HCT116 (cell line): ENCODE data around the gene MAP3K8. TPM values are rescaled to one million over a fixed set of nuclear protein-coding genes. Genes with fewer than 3 reads are reported as not detected.
A peak's percentile ranks its signal among the peaks of the same experiment; 100 is the strongest.

Experiments
- ATAC-seq: fragments of 200-7000 bp; cut with Tn5 transposase; 2 replicates; pipeline ENCODE4 v1.9.1; 2020; ENCODE audit warnings: mild to moderate bottlenecking, moderate library complexity
- BruUV-seq: library from RNA; stranded (reverse); fragments of 400-500 nt; replicated peaks from 2 replicates; lab custom pipeline; 2021; lab: Mats Ljungman, UMichigan
- CTCF ChIA-PET: fragments of 300-600 bp; sonication (Branson Sonifier 250); formaldehyde crosslinking; loops from one replicate; lab custom pipeline; 2021; ENCODE audit warnings: antibody characterized with exemption; lab: Charles Lee
- POLR2A ChIA-PET: fragments of 300-600, 350-600 bp; sonication (Branson Sonifier 250); formaldehyde crosslinking; loops from one replicate; lab custom pipeline; 2021; ENCODE audit warnings: antibody characterized with exemption; lab: Charles Lee
- RAD21 ChIA-PET, 2 experiments: fragments of 300-600 bp; sonication (Branson Sonifier 250); formaldehyde crosslinking; loops; one replicate each; lab custom pipeline; 2023; ENCODE audit warnings: low total read pairs in 2 of 2; ENCODE audit not compliant: uncharacterized antibody in 2 of 2, unreplicated experiment in 2 of 2, low non-redundant PET in 1 of 2; lab: Charles Lee
- DNase-seq: peaks from one replicate; pipeline ENCODE4 v3.0.0-alpha.2; 2010; ENCODE audit warnings: low read depth, low spot score
- H2AFZ ChIP-seq: fragments of 200-600 bp; shearing (Covaris generic), sonication (generic); 2 replicates; pipeline ENCODE4 v1.6.1; 2017; ENCODE audit warnings: low read depth, mixed run types, mixed read lengths, antibody characterized with exemption, low read length; ENCODE audit not compliant: poor library complexity, severe bottlenecking
- H3K27ac ChIP-seq: 2 replicates; pipeline ENCODE4 v1.5.1; 2012; ENCODE audit warnings: low read depth, low read length
- H3K27me3 ChIP-seq: fragments of 200-600 bp; sonication (generic); 2 replicates; pipeline ENCODE4 v1.6.1; 2016; ENCODE audit warnings: mixed run types, low read length, mixed read lengths; ENCODE audit not compliant: insufficient read depth
- H3K36me3 ChIP-seq, 2 experiments: fragments of 200-500 bp in 1 of 2; fragments of 200-600 bp in 1 of 2; sonication (Bioruptor generic) in 1 of 2; sonication (generic) in 1 of 2; 2 replicates each; pipeline versions ENCODE4 v1.5.1 to v1.6.1; 2014 to 2016; ENCODE audit warnings: low read length in 2 of 2, inconsistent platforms in 1 of 2, mixed read lengths in 1 of 2, mixed run types in 1 of 2; ENCODE audit not compliant: insufficient read depth in 2 of 2, control insufficient read depth in 1 of 2
- H3K4me1 ChIP-seq, 2 experiments: fragments of 200-600 bp in 1 of 2; sonication (generic) in 1 of 2; 2 replicates each; pipeline versions ENCODE4 v1.5.1 to v1.6.1; 2012 to 2017; ENCODE audit warnings: low read length in 2 of 2, inconsistent platforms in 1 of 2, mild to moderate bottlenecking in 1 of 2, mixed read lengths in 1 of 2, mixed run types in 1 of 2, moderate library complexity in 1 of 2; ENCODE audit not compliant: insufficient read depth in 2 of 2, control insufficient read depth in 1 of 2
- H3K4me2 ChIP-seq: fragments of 200-600 bp; sonication (generic); 2 replicates; pipeline ENCODE4 v1.6.1; 2017; ENCODE audit warnings: mixed run types, low read length, mixed read lengths
- H3K4me3 ChIP-seq, 2 experiments: fragments of 200-600 bp in 1 of 2; sonication (generic) in 1 of 2; replicated peaks in 1 of 2; 2 replicates each; pipeline ENCODE4 v1.5.1; 2011 to 2016; ENCODE audit warnings: low read length in 2 of 2, control low read depth in 1 of 2, low read depth in 1 of 2, mild to moderate bottlenecking in 1 of 2, mixed read lengths in 1 of 2, mixed run types in 1 of 2
- H3K79me2 ChIP-seq: fragments of 200-600 bp; sonication (generic); 2 replicates; pipeline ENCODE4 v1.6.1; 2017; ENCODE audit warnings: mild to moderate bottlenecking, mixed run types, low read length, moderate library complexity, mixed read lengths; ENCODE audit not compliant: insufficient read depth
- H3K9ac ChIP-seq: fragments of 200-600 bp; sonication (generic); 2 replicates; pipeline ENCODE4 v1.6.1; 2016; ENCODE audit warnings: low read length, mixed read lengths
- H3K9me2 ChIP-seq: fragments of 200-600 bp; sonication (generic), shearing (Covaris generic); 2 replicates; pipeline ENCODE4 v1.6.1; 2017; ENCODE audit warnings: mixed run types, mild to moderate bottlenecking, moderate library complexity; ENCODE audit not compliant: insufficient read depth
- H3K9me3 ChIP-seq, 2 experiments: fragments of 200-500 bp in 1 of 2; fragments of 200-600 bp in 1 of 2; sonication (Bioruptor generic) in 1 of 2; sonication (generic) in 1 of 2; 2 replicates each; pipeline ENCODE4 v1.6.1; 2014 to 2017; ENCODE audit warnings: low read length in 2 of 2, mixed read lengths in 2 of 2, inconsistent platforms in 1 of 2, low read depth in 1 of 2, mild to moderate bottlenecking in 1 of 2, mixed run types in 1 of 2, moderate library complexity in 1 of 2; ENCODE audit not compliant: control insufficient read depth in 1 of 2, insufficient read depth in 1 of 2
- H4K20me1 ChIP-seq: fragments of 200-600 bp; sonication (generic), shearing (Covaris generic); 2 replicates; pipeline ENCODE4 v1.6.1; 2017; ENCODE audit warnings: mixed run types, mild to moderate bottlenecking, moderate library complexity; ENCODE audit not compliant: insufficient read depth
- ATF3 ChIP-seq: IDR thresholded peaks from 2 replicates; pipeline ENCODE4 v1.6.1; 2012
- CBX3 ChIP-seq: IDR thresholded peaks from 2 replicates; pipeline ENCODE4 v1.6.1; 2012; ENCODE audit warnings: low read depth
- EGR1 ChIP-seq: IDR thresholded peaks from 2 replicates; pipeline ENCODE4 v1.6.1; 2012; ENCODE audit warnings: low read depth
- EZH2 ChIP-seq: fragments of 200-600 bp; sonication (generic); IDR thresholded peaks from 2 replicates; pipeline ENCODE4 v1.6.1; 2017; ENCODE audit warnings: antibody characterized with exemption, mixed run types
- JUND ChIP-seq: IDR thresholded peaks from 2 replicates; pipeline ENCODE4 v1.6.1; 2012
- POLR2A ChIP-seq: IDR thresholded peaks from 2 replicates; pipeline ENCODE4 v1.7.0; 2011; ENCODE audit warnings: borderline replicate concordance; ENCODE audit not compliant: insufficient read depth, insufficient read length; ENCODE audit errors: extremely low read depth
- POLR2AphosphoS5 ChIP-seq: IDR thresholded peaks from 2 replicates; pipeline ENCODE4 v1.6.1; 2011; ENCODE audit warnings: mild to moderate bottlenecking, low read depth, low read length, moderate library complexity
- REST ChIP-seq: IDR thresholded peaks from 2 replicates; pipeline ENCODE4 v1.6.1; 2012; ENCODE audit warnings: low read depth
- SIN3A ChIP-seq: IDR thresholded peaks from 2 replicates; pipeline ENCODE4 v1.6.1; 2012; ENCODE audit warnings: low read depth
- SRF ChIP-seq: IDR thresholded peaks from 2 replicates; pipeline ENCODE4 v1.6.1; 2012; ENCODE audit warnings: low read depth
- ZBTB33 ChIP-seq: IDR thresholded peaks from 2 replicates; pipeline ENCODE4 v1.6.1; 2011; ENCODE audit warnings: mild to moderate bottlenecking, low read length, moderate library complexity; ENCODE audit not compliant: insufficient replicate concordance; ENCODE audit errors: extremely low read depth
- ZFX ChIP-seq: fragments of 450-650 bp; IDR thresholded peaks from 2 replicates; pipeline ENCODE4 v1.6.1; 2017
- ZNF274 ChIP-seq: fragments of 200-500 bp; sonication (Bioruptor generic); IDR thresholded peaks from 2 replicates; pipeline ENCODE4 v1.6.1; 2014; ENCODE audit warnings: mild to moderate bottlenecking, low read depth, low read length, inconsistent platforms
- intact Hi-C: fragments of 100-400 bp; cut with micrococcal nuclease; formaldehyde crosslinking; loops from 2 replicates; pipeline ENCODE4 v1.10.0; 2022
- total RNA-seq: library from RNA; stranded (reverse); gene quantifications from one replicate; pipeline ENCODE4 v1.2.1, GENCODE V29; 2021; ENCODE audit not compliant: unreplicated experiment

Gene MAP3K8
- total RNA-seq, 1 experiment from 2014 or later, result 4.5 TPM

- Histone ChIP-seq H3K9me2 (no peaks in the 10 kb centered on the region), H3K4me2 (peak overlapping the region; percentile 98), H3K27ac (peak overlapping the region; percentile 90), H3K4me3 (peak overlapping the region; percentile 78 to 86), H3K9me3 (no peaks in the 10 kb centered on the region), H3K4me1 (peaks cover 19 to 46% of the 10 kb centered on the region in 2 experiments), H3K9ac (peak overlapping the region; percentile 79), H3K27me3 (no peaks in the 10 kb centered on the region), H3K79me2 (no peaks in the 10 kb centered on the region), H3K36me3 (no peaks in the 10 kb centered on the region), H2AFZ (peak overlapping the region; percentile 81), H4K20me1 (no peaks in the 10 kb centered on the region)
- intact Hi-C loops, result loop anchor here (1.0 kb wide), 1 partner anchor 19 kb away; no protein-coding TSS in a partner anchor
- ChIA-PET POLR2A (interaction anchor here (0.7 to 1.7 kb wide), 4 partner anchors 10 to 101 kb away, joined by 3 to 5 read pairs (median 3); no protein-coding TSS in a partner anchor), CTCF (interaction anchor here (1.0 to 1.5 kb wide), 3 partner anchors 20 to 105 kb away, joined by 3 read pairs; no protein-coding TSS in a partner anchor), RAD21 (interaction anchor here (0.5 to 0.7 kb wide), 4 partner anchors 28 to 1639 kb away, joined by 3 to 5 read pairs (median 4); no protein-coding TSS in a partner anchor)
- DNase-seq (peak; percentile 64), ATAC-seq (peak; percentile 60)
- TF ChIP-seq ZFX (peak; percentile 8; the same call in 1 of the 2 replicates), EZH2 (no peak), JUND (no peak), POLR2A (peak; percentile 27), SRF (no peak), EGR1 (no peak), POLR2AphosphoS5 (no peak), CBX3 (no peak), REST (no peak), ZNF274 (no peak), SIN3A (peak; percentile 10), ZBTB33 (no peak), ATF3 (no peak)
- BruUV-seq, result TSS peak; percentile 88
Observed at GRCh38 chr10:30433306-30433729, 666 bp upstream of the MAP3K8 start.
